ENCODE results near the gene CHN1. TPM values are rescaled to one million over a fixed set of nuclear protein-coding genes. Genes with fewer than 3 reads are reported as not detected.

The CHN1 gene
- total RNA-seq, 1 donor from 2014 or later = 7.8 TPM

GRCh38 chr2:174897286-174897685, 107.9 kb downstream of the CHN1 start:
- Histone ChIP-seq H3K27me3 (no peaks in the 10 kb centered on the region), H3K4me3 (no peak overlapping the region), H3K27ac (no peak overlapping the region), H3K9me3 (no peaks in the 10 kb centered on the region), H3K4me1 (no peaks in the 10 kb centered on the region), H3K36me3 (no peaks in the 10 kb centered on the region)
- no peak for TF ChIP-seq CTCF (IDR thresholded peaks at IDR 0.05)
- DNase-seq (ENCODE audit: low spot score in 2 of 2) = no peak
- intact Hi-C loops (cut with DNase I) = no loop called here

GRCh38 chr2:174893018-174893417, 112.2 kb downstream of the CHN1 start:
- no peak for DNase-seq (ENCODE audit: low spot score in 2 of 2)
- intact Hi-C loops (cut with DNase I) = no loop called here
- H3K36me3 ChIP-seq = no peaks in the 10 kb centered on the region
- H3K27ac ChIP-seq = no peak overlapping the region
- no peaks in the 10 kb centered on the region for H3K4me1 ChIP-seq
- no peaks in the 10 kb centered on the region for H3K9me3 ChIP-seq
- no peaks in the 10 kb centered on the region for H3K27me3 ChIP-seq
- no peak overlapping the region for H3K4me3 ChIP-seq
- no peak for TF ChIP-seq CTCF (IDR thresholded peaks at IDR 0.05)

- Histone ChIP-seq H3K36me3 (no peaks in the 10 kb centered on the region), H3K27me3 (no peaks in the 10 kb centered on the region), H3K4me1 (no peaks in the 10 kb centered on the region), H3K9me3 (no peaks in the 10 kb centered on the region), H3K27ac (no peak overlapping the region), H3K4me3 (no peak overlapping the region)
- intact Hi-C loops (cut with DNase I) = no loop called here
- no peak for DNase-seq (ENCODE audit: low spot score in 2 of 2)
- no peak for TF ChIP-seq CTCF (IDR thresholded peaks at IDR 0.05)
Observed at GRCh38 chr2:174892546-174892945, 112.6 kb downstream of the CHN1 start.

- no peaks in the 10 kb centered on the region for H3K27me3 ChIP-seq
- intact Hi-C loops (cut with DNase I) = no loop called here
- no peaks in the 10 kb centered on the region for H3K9me3 ChIP-seq
- no peak overlapping the region for H3K4me3 ChIP-seq
- H3K27ac ChIP-seq = no peak overlapping the region
- no peak for TF ChIP-seq CTCF (IDR thresholded peaks at IDR 0.05)
- H3K4me1 ChIP-seq = no peaks in the 10 kb centered on the region
- no peaks in the 10 kb centered on the region for H3K36me3 ChIP-seq
- DNase-seq (ENCODE audit: low spot score in 2 of 2) = no peak
Observed at GRCh38 chr2:174888646-174889271, 116.4 kb downstream of the CHN1 start.

- no peak overlapping the region for H3K4me3 ChIP-seq
- H3K27me3 ChIP-seq = no peaks in the 10 kb centered on the region
- no peak for TF ChIP-seq CTCF (IDR thresholded peaks at IDR 0.05)
- intact Hi-C loops (cut with DNase I) = no loop called here
- no peaks in the 10 kb centered on the region for H3K9me3 ChIP-seq
- no peak for DNase-seq (ENCODE audit: low spot score in 2 of 2)
- no peaks in the 10 kb centered on the region for H3K4me1 ChIP-seq
- no peaks in the 10 kb centered on the region for H3K36me3 ChIP-seq
- no peak overlapping the region for H3K27ac ChIP-seq
Observed at GRCh38 chr2:174888146-174888545, 117.0 kb downstream of the CHN1 start.

GRCh38 chr2:174882416-174882815, 122.8 kb downstream of the CHN1 start:
- no peak for DNase-seq (ENCODE audit: low spot score in 2 of 2)
- no peak for TF ChIP-seq CTCF (IDR thresholded peaks at IDR 0.05)
- intact Hi-C loops (cut with DNase I) = no loop called here

More at GRCh38 chr2:174882416-174882815, 122.8 kb downstream of the CHN1 start:
- Histone ChIP-seq H3K27me3 (no peaks in the 10 kb centered on the region), H3K4me1 (no peaks in the 10 kb centered on the region), H3K27ac (no peak overlapping the region), H3K4me3 (no peak overlapping the region), H3K9me3 (no peaks in the 10 kb centered on the region), H3K36me3 (no peaks in the 10 kb centered on the region)

Data from ascending aorta (tissue), 2 donors.